Measurements from ENCODE around the gene BPIFB3. TPM values are rescaled to one million over a fixed set of nuclear protein-coding genes. Genes with fewer than 3 reads are reported as not detected.

Gene BPIFB3
- total and polyA plus RNA-seq, 2 of the 13 experiments (the other 11 are each of a cell fraction or from before 2014, with no cell fraction given): 0.09 TPM; not detected in 1

DNA sequence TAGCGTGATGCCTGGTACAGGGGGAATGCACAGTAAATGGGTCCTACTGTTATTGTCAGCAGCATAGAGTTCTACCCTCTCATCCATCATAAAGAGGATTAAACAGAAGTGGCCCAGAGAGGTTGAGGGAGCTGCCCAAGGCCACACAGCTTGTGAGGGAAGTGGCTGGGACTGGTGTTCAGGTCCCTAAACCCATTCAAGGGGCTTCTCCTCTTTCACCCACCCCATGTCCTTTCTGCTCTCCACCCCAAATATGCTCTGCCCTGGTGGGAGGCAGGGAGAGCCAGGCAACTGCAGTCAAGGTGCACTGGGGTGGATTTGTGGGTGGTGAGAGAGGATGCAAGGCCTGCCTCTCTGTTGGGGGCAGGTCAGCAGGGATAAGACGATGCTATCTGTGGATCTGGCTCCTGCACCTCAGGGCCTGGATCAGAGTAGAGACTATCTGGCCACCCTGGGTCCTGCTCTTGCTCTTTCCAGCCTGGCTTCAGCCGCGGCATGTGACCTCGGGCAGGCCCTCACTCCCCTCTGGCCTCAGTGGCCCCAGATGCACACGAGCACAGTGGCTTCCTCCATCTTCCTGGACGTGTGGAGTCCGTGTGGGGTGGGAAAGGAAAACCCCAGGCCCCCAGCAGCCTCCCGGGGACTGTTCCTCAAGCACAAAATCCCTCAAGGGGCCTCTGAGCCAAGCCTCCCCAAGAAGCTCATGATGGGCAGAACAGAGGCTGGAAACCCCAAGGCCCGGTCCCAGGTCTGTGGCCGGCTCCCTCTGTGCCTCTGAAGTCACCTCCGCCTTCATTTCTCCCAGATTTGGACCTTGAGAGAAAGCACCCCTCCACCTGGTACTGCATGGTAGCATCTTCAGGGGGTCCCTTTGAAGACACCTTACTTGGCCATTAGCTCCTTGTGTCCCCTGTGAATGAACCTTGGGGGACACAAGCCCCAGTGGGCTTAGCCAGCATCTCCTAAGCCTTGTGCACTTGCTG is 25.6 kb upstream of the BPIFB3 start (continued):
- TF ChIP-seq ZNF441 (CRISPR knock-in tag; IDR thresholded peaks at IDR 0.05; ENCODE audit: borderline replicate concordance) (no peak), TOPORS (CRISPR knock-in tag; IDR thresholded peaks at IDR 0.05) (0 out of 2 replicates have a peak, but pooled peaks have one; percentile 35), HMGA1 (CRISPR knock-in tag; conservative IDR thresholded peaks at IDR 0.05) (no peak), ZNF318 (CRISPR knock-in tag; IDR thresholded peaks at IDR 0.05) (no peak), PCBP1 (IDR thresholded peaks at IDR 0.05; ENCODE audit: borderline replicate concordance, low read depth, low read length) (0 out of 2 replicates have a peak, but pooled peaks have one; percentile 31), ISL2 (CRISPR knock-in tag; IDR thresholded peaks at IDR 0.05) (peak; percentile 51; the same call in 1 of the 2 replicates), SMARCC2 (IDR thresholded peaks at IDR 0.05) (no peak), ZNF550 (CRISPR knock-in tag; IDR thresholded peaks at IDR 0.05; ENCODE audit: borderline replicate concordance) (no peak), HHEX (CRISPR knock-in tag; IDR thresholded peaks at IDR 0.05) (no peak), ZNF33A (CRISPR knock-in tag; IDR thresholded peaks at IDR 0.05; ENCODE audit: borderline replicate concordance) (no peak)
- TF ChIP-seq, protein P1, sequence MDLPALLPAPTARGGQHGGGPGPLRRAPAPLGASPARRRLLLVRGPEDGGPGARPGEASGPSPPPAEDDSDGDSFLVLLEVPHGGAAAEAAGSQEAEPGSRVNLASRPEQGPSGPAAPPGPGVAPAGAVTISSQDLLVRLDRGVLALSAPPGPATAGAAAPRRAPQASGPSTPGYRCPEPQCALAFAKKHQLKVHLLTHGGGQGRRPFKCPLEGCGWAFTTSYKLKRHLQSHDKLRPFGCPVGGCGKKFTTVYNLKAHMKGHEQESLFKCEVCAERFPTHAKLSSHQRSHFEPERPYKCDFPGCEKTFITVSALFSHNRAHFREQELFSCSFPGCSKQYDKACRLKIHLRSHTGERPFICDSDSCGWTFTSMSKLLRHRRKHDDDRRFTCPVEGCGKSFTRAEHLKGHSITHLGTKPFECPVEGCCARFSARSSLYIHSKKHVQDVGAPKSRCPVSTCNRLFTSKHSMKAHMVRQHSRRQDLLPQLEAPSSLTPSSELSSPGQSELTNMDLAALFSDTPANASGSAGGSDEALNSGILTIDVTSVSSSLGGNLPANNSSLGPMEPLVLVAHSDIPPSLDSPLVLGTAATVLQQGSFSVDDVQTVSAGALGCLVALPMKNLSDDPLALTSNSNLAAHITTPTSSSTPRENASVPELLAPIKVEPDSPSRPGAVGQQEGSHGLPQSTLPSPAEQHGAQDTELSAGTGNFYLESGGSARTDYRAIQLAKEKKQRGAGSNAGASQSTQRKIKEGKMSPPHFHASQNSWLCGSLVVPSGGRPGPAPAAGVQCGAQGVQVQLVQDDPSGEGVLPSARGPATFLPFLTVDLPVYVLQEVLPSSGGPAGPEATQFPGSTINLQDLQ (CRISPR knock-in tag; IDR thresholded peaks at IDR 0.05): no peak
- TF ChIP-seq, protein P2, sequence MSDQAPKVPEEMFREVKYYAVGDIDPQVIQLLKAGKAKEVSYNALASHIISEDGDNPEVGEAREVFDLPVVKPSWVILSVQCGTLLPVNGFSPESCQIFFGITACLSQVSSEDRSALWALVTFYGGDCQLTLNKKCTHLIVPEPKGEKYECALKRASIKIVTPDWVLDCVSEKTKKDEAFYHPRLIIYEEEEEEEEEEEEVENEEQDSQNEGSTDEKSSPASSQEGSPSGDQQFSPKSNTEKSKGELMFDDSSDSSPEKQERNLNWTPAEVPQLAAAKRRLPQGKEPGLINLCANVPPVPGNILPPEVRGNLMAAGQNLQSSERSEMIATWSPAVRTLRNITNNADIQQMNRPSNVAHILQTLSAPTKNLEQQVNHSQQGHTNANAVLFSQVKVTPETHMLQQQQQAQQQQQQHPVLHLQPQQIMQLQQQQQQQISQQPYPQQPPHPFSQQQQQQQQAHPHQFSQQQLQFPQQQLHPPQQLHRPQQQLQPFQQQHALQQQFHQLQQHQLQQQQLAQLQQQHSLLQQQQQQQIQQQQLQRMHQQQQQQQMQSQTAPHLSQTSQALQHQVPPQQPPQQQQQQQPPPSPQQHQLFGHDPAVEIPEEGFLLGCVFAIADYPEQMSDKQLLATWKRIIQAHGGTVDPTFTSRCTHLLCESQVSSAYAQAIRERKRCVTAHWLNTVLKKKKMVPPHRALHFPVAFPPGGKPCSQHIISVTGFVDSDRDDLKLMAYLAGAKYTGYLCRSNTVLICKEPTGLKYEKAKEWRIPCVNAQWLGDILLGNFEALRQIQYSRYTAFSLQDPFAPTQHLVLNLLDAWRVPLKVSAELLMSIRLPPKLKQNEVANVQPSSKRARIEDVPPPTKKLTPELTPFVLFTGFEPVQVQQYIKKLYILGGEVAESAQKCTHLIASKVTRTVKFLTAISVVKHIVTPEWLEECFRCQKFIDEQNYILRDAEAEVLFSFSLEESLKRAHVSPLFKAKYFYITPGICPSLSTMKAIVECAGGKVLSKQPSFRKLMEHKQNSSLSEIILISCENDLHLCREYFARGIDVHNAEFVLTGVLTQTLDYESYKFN (CRISPR knock-in tag; conservative IDR thresholded peaks at IDR 0.05): no peak
- TF ChIP-seq, protein P3, sequence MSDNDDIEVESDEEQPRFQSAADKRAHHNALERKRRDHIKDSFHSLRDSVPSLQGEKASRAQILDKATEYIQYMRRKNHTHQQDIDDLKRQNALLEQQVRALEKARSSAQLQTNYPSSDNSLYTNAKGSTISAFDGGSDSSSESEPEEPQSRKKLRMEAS (IDR thresholded peaks at IDR 0.05): no peak
